Erythroblast (primary cell): ENCODE data around the gene BICDL1.

Experiments used
- GATA1 ChIP-seq: IDR thresholded peaks from 2 replicates; pipeline ENCODE4 v1.6.1; 2011; ENCODE audit warnings: low read depth, mild to moderate bottlenecking, control low read depth, low read length, moderate library complexity
- POLR2A ChIP-seq: IDR thresholded peaks from 2 replicates; pipeline ENCODE4 v1.6.1; 2011; ENCODE audit warnings: mild to moderate bottlenecking, low read length

- TF ChIP-seq POLR2A: no peak
- TF ChIP-seq GATA1: no peak
These were observed 18.2 kb downstream of the BICDL1 start for GRCh38 chr12:120007272-120007671.
